Uterus (tissue), 4 donors: Measurements from ENCODE around the gene NR2F2. TPM values are rescaled to one million over a fixed set of nuclear protein-coding genes. Genes with fewer than 3 reads are reported as not detected.

Experiments
- DNase-seq, 2 donors: peaks; one replicate each; pipeline ENCODE4 v3.0.0-alpha.2; 2019 to 2020
- H3K27ac ChIP-seq, 2 donors: fragments of 200-600 bp; sonication (generic); 1 replicate in 1 of 2; 2 replicates in 1 of 2; pipeline ENCODE4 v1.5.1; 2016 to 2018
- H3K27me3 ChIP-seq, 2 donors: fragments of 200-600 bp; sonication (generic); one replicate each; pipeline ENCODE4 v1.5.1; 2018 to 2019; ENCODE audit warnings: control low read depth in 1 of 2
- H3K36me3 ChIP-seq, 2 donors: fragments of 200-600 bp; sonication (generic); one replicate each; pipeline ENCODE4 v1.5.1; 2019; ENCODE audit warnings: control low read depth in 1 of 2
- H3K4me1 ChIP-seq, 2 donors: fragments of 200-600 bp; sonication (generic); one replicate each; pipeline ENCODE4 v1.5.1; 2018 to 2019; ENCODE audit warnings: control low read depth in 1 of 2
- H3K4me3 ChIP-seq, 2 donors: fragments of 200-600 bp; sonication (generic); 1 replicate in 1 of 2; 2 replicates in 1 of 2; pipeline ENCODE4 v1.5.1; 2018 to 2019; ENCODE audit warnings: mild to moderate bottlenecking in 1 of 2
- H3K9me3 ChIP-seq, 2 donors: fragments of 200-600 bp; sonication (generic); one replicate each; pipeline ENCODE4 v1.5.1; 2019; ENCODE audit warnings: control low read depth in 1 of 2
- POLR2A ChIP-seq, 2 donors: fragments of 450-650 bp; IDR thresholded peaks; one replicate each; pipeline ENCODE4 v1.6.1; 2016; ENCODE audit warnings: antibody characterized with exemption in 2 of 2, mild to moderate bottlenecking in 1 of 2, moderate library complexity in 1 of 2
- intact Hi-C: fragments of 100-400 bp; cut with DNase I; formaldehyde crosslinking; loops from one replicate; pipeline ENCODE4 v1.15.1; 2023; ENCODE audit warnings: low total_unique reads
- total RNA-seq, 4 donors: library from RNA; depleted of rRNA in 3 of 4; stranded (reverse); fragments of >200 nt in 3 of 4; gene quantifications; one replicate each; pipeline versions ENCODE4 v1.1.0 to v1.2.4, GENCODE V29; 2014 to 2023
- TF ChIP-seq, protein P1 (sequence below), 4 experiments: fragments of 200-600 bp in 2 of 4; fragments of 450-650 bp in 2 of 4; sonication (generic) in 2 of 4; IDR thresholded peaks; one replicate each; pipeline ENCODE4 v1.5.1; 2016 to 2019; ENCODE audit warnings: antibody characterized with exemption in 4 of 4, mild to moderate bottlenecking in 2 of 4, moderate library complexity in 1 of 4
- donor health status: DM: yes; HTN: yes; CAD: no.

Gene NR2F2
- 100 to 1,000 TPM in 1 of 4 donors, 10 to 100 TPM in 3; 23.6 to 255 (median 51.9) TPM for total RNA-seq

DNA sequence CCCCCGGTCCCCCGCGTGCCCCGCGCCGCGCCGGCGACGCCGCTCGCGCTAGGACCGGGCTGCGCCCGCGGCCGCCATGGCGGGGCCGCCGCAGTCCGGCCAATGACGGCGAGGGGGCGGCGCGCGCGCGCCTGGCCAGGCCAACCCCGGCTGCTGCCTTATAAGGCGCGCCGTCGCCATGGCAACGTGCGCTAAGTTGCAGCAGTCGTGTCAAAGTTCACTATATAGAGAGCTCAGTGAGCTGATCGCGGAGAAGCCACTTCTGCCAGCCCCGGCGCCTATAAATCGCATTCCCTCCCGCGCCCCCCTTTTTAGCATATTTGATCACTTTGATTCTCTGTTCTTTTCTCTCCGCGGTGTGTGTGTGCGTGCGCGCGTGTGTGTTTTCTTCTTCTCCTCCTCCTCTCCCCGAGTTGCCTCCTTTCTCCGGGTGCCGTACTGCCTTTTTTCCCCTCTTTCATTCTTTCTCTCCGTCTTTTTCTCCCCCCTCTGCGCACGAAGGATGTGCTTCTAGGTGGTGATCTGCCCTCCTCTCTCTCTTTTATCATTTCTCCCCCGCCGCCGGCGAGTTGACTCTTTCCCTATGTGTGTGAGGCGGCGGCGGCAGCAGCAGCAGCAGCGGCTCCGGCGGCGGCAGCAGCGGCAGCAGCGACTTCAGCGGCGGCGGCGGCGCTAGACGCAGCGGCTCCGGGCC lies at the start of gene NR2F2:
TSS of gene NR2F2 (plus strand) at position 251 of the 694 bp plus-strand sequence. CDS start 1,406 bp downstream, outside the sequence.
- intact Hi-C loops: no loop called here
- Histone ChIP-seq H3K4me1 (no peaks in the 10 kb centered on the region), H3K36me3 (no peaks in the 10 kb centered on the region), H3K9me3 (no peaks in the 10 kb centered on the region), H3K27me3 (no peaks in the 10 kb centered on the region), H3K4me3 (peak within 1 kb of the TSS; percentile 84 to 90), H3K27ac (peak within 1 kb of the TSS; percentile 99 to 100)
- DNase-seq: peak; percentile 96 to 99
- TF ChIP-seq, protein P1, sequence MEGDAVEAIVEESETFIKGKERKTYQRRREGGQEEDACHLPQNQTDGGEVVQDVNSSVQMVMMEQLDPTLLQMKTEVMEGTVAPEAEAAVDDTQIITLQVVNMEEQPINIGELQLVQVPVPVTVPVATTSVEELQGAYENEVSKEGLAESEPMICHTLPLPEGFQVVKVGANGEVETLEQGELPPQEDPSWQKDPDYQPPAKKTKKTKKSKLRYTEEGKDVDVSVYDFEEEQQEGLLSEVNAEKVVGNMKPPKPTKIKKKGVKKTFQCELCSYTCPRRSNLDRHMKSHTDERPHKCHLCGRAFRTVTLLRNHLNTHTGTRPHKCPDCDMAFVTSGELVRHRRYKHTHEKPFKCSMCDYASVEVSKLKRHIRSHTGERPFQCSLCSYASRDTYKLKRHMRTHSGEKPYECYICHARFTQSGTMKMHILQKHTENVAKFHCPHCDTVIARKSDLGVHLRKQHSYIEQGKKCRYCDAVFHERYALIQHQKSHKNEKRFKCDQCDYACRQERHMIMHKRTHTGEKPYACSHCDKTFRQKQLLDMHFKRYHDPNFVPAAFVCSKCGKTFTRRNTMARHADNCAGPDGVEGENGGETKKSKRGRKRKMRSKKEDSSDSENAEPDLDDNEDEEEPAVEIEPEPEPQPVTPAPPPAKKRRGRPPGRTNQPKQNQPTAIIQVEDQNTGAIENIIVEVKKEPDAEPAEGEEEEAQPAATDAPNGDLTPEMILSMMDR (IDR thresholded peaks at IDR 0.05): peak in 1 of 4 experiments; percentile 17
- peak; percentile 96 to 97 for TF ChIP-seq POLR2A (IDR thresholded peaks at IDR 0.05)

DNA sequence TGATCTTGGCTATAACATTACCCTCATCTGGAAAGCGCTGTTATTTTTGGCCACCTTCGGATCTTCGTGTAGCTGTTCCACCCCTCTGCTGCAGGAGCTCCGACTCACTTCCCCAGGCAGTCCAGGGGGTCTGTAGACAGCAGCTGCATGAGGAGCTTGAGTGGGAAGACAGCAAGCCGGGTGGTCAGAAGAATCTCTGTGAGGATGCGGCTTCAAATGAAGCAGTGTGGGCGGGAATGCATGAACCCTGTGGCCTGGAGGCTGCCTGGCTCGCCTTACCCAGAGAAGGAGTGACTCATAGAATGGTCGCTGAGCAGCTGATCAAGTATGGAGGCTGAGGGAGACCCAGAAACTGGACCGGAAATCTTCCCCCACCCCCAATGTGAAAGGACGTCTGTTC lies 45.2 kb upstream of the NR2F2 start:
- TF ChIP-seq, protein P1 (IDR thresholded peaks at IDR 0.05): no peak
- TF ChIP-seq POLR2A (IDR thresholded peaks at IDR 0.05): no peak
- peaks cover 0 to 7% of the 10 kb centered on the region in 2 donors for H3K4me1 ChIP-seq
- intact Hi-C loops: no loop called here
- H3K36me3 ChIP-seq: no peaks in the 10 kb centered on the region
- H3K4me3 ChIP-seq: no peak overlapping the region
- DNase-seq: peak; percentile 47 to 49
- H3K27me3 ChIP-seq: no peaks in the 10 kb centered on the region
- no peaks in the 10 kb centered on the region for H3K9me3 ChIP-seq
- H3K27ac ChIP-seq: peak overlapping the region; percentile 24 to 52

DNA sequence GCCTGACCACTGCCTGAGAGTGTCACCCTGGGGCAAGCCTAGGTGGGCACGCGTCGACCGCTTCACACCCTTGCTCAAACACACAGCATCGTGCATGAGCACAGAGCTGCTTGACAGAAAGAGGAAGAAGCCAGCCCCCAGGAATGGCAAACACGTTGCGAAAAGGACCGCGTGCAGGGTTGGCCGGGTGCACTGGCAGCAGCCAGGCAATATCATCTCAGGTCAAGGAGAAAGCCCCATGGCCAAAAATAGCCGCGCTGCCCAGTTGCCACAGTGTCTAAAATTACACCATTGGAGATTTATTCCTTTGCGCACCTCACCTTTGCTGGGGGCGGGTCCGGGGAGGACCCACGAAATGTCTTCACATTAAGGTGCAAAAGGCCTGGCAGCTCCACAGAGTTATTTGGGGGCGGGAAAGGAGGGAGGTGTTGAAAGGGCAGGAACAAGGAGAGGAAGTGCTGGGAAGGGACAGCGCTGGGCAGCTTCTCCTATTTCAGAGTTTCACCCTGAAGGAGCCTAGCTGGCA lies 44.7 kb upstream of the NR2F2 start:
- no peaks in the 10 kb centered on the region for H3K27me3 ChIP-seq
- TF ChIP-seq, protein P1 (IDR thresholded peaks at IDR 0.05): no peak
- no peak for TF ChIP-seq POLR2A (IDR thresholded peaks at IDR 0.05)
- peaks cover 0 to 7% of the 10 kb centered on the region in 2 donors for H3K4me1 ChIP-seq
- H3K4me3 ChIP-seq: no peak overlapping the region
- intact Hi-C loops: no loop called here
- no peaks in the 10 kb centered on the region for H3K36me3 ChIP-seq
- H3K27ac ChIP-seq: peak overlapping the region; percentile 24 to 52
- H3K9me3 ChIP-seq: no peaks in the 10 kb centered on the region
- no peak for DNase-seq

DNA sequence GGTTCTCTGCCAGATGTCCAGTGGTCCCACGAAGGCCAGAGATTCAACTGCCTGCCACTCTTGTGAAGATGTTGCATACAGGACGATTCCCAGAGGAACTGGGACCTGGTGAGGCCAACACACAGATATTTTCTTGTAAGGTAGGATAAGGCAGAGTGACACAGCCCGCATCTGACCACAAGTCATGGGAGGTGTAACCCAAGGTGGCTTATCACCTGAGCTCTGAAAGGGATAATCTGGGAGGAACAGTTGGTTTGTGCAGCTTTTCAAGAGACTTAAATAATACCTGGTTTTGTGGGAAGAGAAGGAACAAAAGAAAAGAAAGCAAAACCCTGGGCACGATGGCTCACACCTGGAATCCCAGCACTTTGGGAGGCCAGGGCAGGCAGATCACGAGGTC lies 39.8 kb upstream of the NR2F2 start:
- no peak overlapping the region for H3K27ac ChIP-seq
- intact Hi-C loops: no loop called here
- no peaks in the 10 kb centered on the region for H3K9me3 ChIP-seq
- peaks cover 0 to 3% of the 10 kb centered on the region in 2 donors for H3K4me1 ChIP-seq
- no peaks in the 10 kb centered on the region for H3K27me3 ChIP-seq
- TF ChIP-seq, protein P1 (IDR thresholded peaks at IDR 0.05): no peak
- H3K4me3 ChIP-seq: no peak overlapping the region
- no peak for DNase-seq
- no peaks in the 10 kb centered on the region for H3K36me3 ChIP-seq

DNA sequence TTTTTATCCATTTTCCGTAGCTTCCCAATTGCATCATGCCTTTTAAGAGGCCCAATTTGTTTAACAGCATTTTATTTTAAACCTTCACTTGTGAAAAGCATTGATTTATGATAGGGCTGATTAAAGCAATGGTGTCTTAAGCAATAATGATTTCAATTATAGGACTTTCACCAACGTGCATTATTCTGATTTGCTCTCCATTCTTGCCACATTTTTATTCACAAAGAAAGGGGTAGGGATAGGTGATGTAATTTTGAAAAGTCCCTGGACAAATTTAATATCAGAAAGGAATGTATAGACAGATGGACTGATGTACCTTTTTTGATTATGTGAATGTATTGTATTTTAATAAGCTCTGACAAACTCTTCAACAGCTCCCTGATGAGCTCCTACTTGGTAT lies 37.9 kb upstream of the NR2F2 start:
- Histone ChIP-seq H3K27ac (no peak overlapping the region), H3K4me1 (no peaks in the 10 kb centered on the region), H3K9me3 (no peaks in the 10 kb centered on the region), H3K4me3 (no peak overlapping the region), H3K27me3 (no peaks in the 10 kb centered on the region), H3K36me3 (no peaks in the 10 kb centered on the region)
- intact Hi-C loops: no loop called here
- TF ChIP-seq, protein P1 (IDR thresholded peaks at IDR 0.05): no peak
- no peak for TF ChIP-seq POLR2A (IDR thresholded peaks at IDR 0.05)
- DNase-seq: no peak
